HG02852 (cell line): Measurements from ENCODE around the gene ATP2B1.

Experiments used
- ATAC-seq: cut with Tn5 transposase; IDR thresholded peaks from one replicate; pipeline ENCODE4 v1.9.1; 2021; ENCODE audit warnings: mild to moderate bottlenecking, moderate library complexity; ENCODE audit not compliant: unreplicated experiment

ATP2B1 gene

DNA sequence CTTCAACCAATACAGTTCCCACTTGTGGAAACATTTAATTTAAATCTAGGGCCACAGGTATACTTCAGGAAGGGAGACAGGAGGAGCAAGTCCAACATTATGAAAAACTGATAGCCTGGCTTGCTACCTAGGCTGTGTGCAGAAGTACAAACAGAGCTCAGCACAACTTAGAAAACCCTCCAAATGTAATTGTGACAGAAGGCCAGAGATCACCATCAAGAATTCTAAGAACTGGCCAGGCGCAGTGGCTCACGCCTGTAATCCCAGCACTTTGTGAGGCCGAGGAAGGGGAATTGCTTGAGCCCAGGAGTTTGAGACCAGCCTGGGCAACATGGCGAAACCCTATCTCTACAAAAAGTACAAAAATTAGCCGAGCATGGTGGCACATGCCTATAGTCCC lies 14.1 kb downstream of the ATP2B1 start:
- ATAC-seq = no peak

DNA sequence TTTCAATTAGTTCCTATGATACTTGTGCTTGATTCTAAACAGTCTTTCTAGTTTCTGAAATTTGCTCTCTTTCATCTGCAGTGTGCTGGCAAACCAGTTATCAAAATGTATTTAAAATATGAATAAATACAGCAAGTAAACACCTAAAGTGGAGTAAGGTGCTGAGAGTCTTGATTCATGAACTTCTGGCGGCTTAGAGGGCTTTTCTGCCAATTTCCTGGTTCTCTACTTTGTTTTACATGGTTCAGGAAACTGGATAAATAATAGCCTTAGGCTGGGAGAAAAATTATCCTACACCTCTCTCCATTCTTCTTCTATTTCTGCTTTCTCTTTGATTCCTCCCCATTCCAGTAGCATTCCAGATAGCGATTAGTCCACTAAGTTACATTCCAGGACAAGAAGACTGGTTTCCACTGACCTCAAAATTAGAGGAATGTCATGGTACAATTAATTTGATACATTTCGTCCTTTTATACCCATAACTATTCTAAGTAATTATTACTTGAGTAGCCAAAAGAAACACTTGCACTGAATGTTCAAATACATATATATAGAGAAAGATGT lies 14.9 kb downstream of the ATP2B1 start:
- ATAC-seq = no peak

DNA sequence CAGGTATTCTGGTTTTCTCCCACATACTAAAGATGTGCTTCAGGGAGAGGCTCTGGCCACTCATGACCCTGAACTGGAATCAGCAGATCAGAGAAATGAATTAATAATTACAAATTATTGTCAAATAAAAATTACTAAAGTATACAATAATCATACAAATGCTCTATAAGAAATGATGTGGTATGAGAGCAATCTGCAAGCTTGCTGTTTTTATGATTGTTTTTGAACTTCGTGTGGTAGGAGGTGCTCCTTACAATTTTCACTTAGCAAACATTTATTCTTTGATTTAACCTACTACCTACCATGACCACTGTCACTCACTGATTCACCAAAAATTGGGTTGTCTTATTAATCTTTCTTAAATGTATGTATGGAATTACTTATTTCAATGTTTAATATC lies 16.2 kb downstream of the ATP2B1 start:
- ATAC-seq = no peak

DNA sequence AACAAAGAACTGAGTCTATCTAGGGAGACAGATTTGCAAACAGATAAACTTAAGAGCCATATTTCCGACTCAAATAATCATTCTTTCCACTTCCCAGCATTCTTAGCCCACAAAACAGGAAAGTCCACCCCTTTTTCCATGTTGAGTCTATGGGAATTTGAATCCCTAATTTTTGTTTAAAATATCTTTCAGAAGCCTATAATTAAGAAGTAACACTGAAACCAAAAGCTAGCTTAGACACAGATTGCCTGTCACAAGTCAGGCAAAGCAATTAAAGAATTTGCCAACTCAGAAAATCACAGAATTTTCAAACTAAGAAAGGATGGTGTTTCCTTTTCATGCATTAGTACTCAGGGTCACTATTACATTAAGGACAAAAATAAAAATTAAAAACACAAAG lies 17.0 kb downstream of the ATP2B1 start:
- no peak for ATAC-seq

DNA sequence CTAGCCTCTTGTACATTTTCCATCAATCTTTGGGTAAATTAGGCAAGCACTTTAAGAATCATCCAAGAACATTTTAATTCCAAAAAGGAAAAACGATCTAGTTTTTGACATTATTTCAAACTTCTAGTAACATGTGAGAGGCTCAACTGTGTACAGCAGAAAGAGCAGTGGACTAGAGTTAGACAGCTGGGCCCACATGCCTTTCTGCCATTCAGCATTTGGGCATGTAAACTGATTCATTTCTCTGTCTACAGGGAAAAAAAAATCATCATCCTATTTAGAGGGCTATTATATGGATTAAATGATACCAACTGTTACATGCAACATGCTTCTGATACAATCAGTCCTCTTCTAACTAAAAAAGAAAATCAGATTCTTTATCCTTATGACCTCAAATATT lies 17.7 kb downstream of the ATP2B1 start:
- ATAC-seq = no peak

DNA sequence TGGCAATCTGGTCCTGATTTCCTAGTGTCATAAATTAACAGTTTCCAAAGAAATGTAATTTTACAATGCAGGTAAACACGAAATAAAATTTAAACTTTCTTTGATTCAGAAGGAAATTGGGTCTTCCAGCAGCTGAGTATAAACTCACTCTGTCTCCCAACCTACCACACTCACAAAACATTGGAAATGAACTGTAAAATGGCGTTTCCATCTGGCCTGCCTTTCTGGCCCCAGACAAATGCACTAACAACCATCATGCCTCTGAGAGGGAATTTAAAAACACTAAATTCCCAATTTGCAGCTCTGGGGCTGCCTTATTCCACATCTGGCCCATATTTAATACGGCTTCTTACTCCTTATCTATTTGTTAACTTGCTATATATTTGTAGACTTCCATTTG lies 19.3 kb downstream of the ATP2B1 start:
- ATAC-seq = no peak

DNA sequence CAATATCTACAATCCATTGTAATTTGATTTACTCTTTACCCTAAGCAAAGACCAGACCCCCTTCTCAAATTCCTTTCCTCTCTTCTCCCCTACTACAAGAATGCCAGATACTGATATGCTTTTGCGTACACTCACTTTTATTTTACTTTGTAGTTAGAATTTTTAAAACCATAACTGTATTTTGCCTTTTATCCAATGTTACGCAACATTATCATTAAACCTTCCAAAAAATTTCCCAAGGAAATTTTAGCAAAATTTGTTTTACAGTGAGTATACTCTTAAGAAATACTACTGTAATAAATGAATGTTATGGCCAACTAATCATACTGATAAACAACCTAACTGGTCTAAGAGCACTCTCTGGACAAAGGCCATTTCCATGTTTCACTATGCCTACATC lies 22.3 kb downstream of the ATP2B1 start:
- no peak for ATAC-seq

DNA sequence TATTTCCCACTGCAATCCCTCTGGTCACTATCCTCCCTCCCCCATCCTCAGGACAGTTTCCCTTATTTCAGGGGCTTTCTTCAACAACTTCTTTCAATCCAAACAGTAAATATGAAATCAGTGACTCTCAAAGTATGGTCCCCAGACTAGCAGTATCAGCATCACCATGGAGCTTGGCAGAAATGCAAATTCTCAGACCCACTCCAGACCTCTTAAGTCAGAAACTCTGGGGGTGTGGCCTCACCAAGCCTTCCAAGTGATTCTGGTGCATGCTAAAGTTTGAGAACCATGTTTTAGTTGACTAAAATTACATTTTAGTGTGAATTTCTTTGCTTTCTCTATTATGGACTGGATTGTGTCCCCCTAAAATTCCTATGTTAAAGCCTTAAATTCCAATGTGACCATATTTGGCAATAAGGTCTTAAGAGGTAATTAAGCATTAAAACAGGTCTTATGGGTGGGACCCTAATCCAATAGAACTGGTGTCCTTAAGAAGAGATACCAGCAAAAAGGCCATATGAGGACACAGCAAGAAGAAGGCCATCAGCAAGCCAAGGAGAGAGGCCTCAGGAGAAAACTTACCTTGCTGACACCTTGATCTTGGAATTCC lies 23.2 kb downstream of the ATP2B1 start:
- ATAC-seq = no peak

DNA sequence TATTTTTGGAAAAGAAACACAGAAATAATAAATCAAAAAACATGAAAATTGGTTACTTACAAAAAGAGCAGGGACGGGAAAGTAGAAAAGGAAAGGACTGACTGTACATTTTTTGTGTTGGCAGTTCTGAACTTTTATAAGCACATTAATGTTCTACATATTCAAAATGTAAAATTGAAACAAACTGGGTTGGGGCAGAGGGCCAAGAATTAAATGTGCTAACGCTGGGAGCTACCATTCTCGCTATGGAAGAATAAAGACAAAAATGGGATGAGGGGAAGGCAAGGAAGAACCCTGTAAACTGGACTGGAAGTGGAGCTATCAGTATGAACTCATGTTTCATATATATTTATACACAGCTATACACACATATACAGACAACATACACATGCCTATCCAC lies 24.5 kb downstream of the ATP2B1 start:
- ATAC-seq = no peak

DNA sequence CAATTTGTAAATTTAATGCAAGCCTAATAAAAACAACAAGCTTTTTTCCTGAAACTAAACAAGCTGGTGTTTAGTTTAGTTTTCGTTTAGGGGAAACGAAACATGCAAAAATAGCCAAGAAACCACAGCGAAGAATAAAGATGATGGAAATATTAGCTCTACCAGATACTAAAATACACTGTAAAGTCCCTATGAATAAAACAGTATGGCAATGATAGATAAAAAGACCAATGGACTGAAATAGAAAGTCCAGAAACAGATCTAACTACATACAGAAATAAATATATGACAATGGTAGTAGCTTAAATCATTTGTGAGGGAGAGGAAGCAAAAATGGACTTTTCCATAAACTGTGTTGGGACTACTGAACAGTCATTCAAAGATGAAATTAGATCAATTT lies 26.4 kb downstream of the ATP2B1 start:
- ATAC-seq = no peak

DNA sequence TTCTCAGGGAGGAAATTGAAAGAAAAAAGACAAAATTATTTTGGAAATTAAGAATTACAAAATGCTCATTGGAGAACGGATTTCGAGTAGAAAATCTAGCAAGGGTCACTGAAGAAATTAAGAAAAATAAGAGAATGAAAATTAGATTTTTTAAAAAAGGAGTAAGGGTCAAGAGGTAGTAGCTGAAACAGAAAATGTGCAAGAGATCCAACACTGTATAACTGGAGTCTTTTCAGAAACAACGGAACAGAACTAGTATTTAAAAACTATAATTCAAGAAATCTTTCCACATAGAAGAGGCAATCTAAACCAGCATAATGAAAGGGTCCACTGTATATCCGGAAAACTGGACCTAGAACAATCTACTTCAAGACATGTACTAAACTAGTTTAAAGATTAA lies 28.2 kb downstream of the ATP2B1 start:
- ATAC-seq = no peak

DNA sequence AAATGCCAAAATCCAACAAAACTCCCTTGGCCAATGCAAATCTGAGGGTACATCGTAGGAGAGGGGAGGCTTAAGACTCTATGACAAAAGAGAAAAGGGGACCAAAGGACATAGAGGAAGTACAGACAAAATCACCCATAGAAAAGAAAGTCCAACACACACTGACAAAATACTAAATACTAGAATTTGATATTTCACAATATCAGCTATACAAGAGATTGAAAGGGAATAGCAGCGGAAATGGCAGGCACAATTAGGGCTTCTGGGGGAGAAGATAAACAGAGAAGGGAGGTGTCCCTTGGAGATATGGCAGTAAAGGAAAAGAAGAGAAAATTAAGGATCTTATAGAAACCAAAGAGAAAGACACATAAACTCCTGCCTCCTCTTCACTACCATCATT lies 29.0 kb downstream of the ATP2B1 start:
- no peak for ATAC-seq

DNA sequence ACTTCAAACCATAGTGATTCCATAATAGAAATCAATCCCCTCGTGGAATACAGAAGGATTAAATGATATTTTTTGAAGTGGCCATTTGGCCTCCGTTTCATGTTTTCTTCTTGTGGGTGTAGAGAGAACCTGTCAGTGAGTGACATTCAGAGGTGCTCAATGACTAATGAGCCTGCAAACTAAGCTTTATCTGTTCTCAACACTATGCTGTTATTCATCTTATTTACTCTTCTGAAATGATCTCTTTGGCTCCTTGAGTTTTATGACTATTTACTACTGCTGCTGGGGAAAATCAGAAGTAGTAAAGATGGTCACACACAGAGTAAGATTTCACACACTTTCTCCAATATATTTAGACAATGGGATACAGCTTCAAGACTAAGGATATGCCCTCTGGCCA lies 30.4 kb downstream of the ATP2B1 start:
- ATAC-seq = no peak

DNA sequence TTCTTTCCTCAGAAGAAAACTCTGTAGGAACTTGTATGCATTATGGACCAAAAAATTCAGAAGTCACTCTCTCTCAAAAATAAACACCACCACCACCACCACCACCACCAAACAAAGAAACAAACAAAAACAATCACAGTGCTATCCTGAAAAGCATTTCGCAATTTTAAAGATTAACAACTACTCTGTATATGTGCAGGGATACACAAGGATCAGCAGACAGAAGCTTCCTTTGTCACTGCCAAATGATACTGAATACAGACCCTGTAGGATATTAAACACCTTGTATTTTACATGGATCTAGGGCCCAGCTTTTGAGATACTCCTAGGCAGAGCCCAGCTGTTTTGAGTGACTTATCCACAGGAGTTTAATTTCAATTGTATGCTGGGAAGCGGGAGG lies 31.7 kb downstream of the ATP2B1 start:
- no peak for ATAC-seq

DNA sequence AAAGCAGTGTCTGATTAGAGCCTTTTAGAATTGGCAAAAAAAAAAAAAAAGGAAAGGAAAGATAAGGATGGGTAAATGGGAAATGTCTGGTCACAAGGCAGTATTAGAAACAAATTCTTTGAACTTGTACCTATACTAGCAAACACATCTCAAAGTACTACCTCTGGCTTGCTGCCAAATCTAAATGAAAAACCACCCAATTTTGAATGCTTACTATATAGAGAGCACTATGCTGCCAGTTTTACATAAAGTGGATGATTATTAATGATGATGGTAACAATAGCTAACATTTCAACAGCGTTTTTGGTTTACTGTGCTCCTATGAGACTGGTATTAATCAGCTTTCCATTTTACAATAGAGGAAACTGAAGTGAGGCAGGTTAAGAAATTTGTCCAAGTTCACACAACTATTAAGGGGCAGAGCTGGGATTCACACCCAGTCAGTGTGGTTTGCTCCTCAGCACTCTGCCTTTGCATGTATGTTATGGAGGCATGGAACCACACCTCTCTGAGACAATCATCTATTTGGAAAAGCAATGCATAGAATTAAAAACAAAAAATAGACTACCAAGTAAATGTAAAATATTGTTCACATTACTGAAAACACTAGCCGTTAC lies 34.2 kb downstream of the ATP2B1 start:
- ATAC-seq = no peak

DNA sequence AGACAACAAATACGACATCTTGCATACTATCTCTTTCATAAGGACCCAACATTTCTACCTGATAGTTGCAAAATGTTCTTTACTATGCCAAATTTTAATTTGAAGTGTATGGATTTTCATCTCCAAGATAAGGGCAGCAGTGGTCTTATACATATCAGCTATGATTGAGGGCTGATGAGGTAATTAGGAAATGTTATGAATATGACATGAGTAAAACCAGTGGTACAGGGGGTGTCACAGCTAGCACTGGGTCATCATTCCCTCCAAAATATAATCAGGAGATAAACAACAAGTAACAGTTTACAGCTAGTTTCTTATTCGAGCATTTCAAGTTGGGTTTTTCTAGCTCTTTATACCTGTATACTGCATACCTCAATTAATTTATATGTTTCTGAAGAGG lies 35.0 kb downstream of the ATP2B1 start:
- ATAC-seq = no peak

DNA sequence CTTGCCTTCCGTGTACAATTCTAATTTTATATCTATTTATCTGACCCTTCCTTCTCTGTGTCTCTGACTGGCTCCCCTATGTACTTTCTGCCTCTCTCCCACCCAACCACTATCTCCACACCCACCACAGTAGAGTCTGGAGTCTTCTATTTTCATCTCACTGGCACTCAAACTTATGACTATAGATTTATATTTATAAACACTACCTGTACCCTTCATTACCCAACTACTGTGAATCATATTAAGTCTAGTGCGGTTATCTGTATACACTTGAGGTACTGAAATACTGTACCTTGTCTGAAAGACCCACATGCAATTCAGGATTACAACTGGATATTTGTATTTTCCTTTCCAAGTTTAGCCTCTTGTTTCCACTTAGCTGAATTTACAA lies 36.1 kb downstream of the ATP2B1 start:
- ATAC-seq = no peak

DNA sequence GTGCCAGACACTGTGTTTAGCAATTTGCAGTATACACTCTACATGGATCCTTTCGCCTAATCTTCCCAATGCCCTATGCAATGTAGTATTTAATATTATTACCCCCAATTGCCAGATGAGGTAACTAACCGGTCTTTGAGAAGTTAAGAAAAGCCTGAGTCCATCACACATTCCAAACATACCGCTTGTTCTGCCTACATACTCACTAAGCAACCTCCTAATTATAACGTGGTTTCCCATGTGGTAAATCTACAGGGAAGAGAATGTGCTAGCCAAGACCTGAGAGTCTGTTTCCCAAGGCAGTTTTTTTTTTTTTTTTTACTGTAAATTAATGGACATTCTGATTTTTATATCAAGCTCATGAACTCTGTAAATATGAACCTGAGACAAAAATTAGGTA lies 37.2 kb downstream of the ATP2B1 start:
- ATAC-seq = no peak

DNA sequence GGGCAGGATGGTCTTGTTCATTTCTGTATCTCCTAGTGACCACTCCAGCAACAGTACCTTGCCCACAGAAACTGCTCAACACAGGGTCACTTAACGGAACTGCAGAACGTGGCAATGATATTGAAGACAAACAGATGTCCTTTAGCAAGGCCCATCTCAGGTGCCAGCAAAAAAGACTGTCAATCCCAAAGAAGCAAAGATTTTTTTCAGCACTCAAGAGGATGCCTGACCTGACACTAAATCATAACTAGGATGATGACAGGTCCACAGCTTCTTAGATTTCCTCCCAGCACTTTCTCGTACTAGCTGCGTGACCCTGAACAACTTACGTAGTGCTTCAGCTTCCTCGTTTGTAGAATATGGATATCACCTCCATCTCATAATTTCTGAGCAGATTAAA lies 39.4 kb downstream of the ATP2B1 start:
- ATAC-seq = no peak

DNA sequence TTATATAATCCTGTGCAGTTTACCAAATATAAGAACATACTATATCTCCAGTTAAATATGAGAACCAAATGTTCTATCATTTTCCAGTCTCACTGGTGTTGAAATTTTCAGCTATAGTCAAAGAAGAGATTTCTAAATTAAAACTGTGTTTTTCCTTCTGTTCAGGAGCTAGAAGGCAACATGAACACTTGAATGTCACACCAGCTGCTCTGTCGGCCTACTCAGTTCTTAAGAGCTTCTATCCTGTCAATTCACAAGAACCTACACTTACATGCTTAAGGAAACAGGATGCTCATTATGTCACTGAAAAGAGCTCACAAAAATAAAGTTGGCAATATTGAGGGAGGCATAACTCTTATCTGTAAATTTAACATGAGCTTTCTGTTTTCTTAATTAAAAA lies 43.1 kb downstream of the ATP2B1 start:
- ATAC-seq = no peak

DNA sequence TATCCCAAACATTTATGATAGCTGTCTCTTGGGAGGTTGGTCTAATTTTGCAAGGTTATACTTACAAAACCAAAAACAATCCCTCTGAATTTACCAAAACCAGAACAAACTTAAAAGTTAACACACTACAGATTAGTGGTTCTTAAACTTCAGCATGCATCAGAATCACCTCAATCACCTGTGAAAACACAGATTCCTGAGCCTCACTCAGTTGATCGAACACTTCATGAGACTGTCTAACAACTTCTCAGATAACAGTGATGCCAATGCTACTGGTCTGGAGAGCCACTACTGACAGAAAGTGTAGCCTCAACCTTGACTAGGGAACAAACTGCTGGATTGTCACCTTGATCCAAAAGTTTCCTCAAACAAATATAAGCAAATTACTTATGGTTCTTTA lies 44.2 kb downstream of the ATP2B1 start:
- no peak for ATAC-seq

DNA sequence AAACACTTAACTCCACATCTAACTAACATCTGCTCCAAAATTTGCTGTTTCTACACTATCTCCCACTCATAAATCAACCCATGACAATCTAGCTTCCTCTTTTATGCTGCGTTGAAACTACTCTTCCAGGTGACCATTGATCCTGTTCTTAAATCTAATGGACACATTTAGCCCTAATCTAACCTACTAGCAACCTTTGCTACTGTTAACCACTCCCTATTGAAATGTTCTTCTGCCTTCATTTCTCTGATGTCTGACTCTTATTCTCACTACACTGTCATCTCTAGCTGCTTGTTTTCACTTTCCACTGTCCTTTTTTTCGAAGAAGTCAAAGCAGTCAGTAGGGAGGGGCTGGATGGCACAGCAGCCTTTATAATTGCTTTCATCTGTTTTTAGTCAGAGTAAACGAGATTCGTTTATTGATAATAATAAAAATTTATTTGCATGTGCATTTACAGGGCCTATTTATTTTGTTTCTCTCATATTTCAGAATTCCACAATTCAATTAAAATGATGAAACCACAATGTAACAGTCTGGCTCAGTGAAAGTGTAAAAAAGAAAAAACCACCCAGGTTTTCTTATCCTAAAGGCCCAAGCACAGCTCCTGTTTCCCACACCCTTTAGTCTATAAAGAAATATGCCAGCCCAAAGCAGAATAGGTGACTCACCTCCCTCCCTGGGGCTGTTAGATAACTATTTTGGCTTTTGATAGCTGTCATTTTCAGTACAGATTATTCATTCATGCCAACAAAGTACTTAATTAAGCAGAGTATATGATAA lies 44.9 kb downstream of the ATP2B1 start:
- peak; percentile 78 for ATAC-seq
